Small intestine (tissue), 7 donors: ENCODE measurements around the gene CD83. TPM values are rescaled to one million over a fixed set of nuclear protein-coding genes. Genes with fewer than 3 reads are reported as not detected.
A peak's percentile ranks its signal among the peaks of the same experiment; 100 is the strongest.

ENCODE experiments used
- DNase-seq, 2 donors: peaks; one replicate each; pipeline versions ENCODE4 v3.0.0 to v3.0.0-alpha.2; 2013
- FAIRE-seq: peaks from 2 replicates; lab custom pipeline; 2012; peaks lifted over from hg19 to GRCh38; lab: Jason Lieb, UNC
- H3K27ac ChIP-seq, 3 donors: one replicate each; pipeline ENCODE4 v1.5.1; 2013; ENCODE audit warnings: low read length in 2 of 3, mild to moderate bottlenecking in 2 of 3, control low read depth in 1 of 3, inconsistent platforms in 1 of 3, low read depth in 1 of 3, moderate library complexity in 1 of 3
- H3K27me3 ChIP-seq, 3 donors: one replicate each; pipeline ENCODE4 v1.6.1; 2013; ENCODE audit warnings: low read length in 3 of 3, inconsistent platforms in 1 of 3; ENCODE audit not compliant: control insufficient read depth in 3 of 3, insufficient read depth in 3 of 3
- H3K36me3 ChIP-seq, 3 donors: one replicate each; pipeline ENCODE4 v1.6.1; 2013; ENCODE audit warnings: low read length in 3 of 3, inconsistent platforms in 1 of 3, low read depth in 1 of 3, mild to moderate bottlenecking in 1 of 3, moderate library complexity in 1 of 3; ENCODE audit not compliant: control insufficient read depth in 3 of 3, insufficient read depth in 2 of 3
- H3K4me1 ChIP-seq, 3 donors: one replicate each; pipeline ENCODE4 v1.6.1; 2013; ENCODE audit warnings: low read length in 2 of 3, inconsistent platforms in 1 of 3, low read depth in 1 of 3, mild to moderate bottlenecking in 1 of 3, moderate library complexity in 1 of 3; ENCODE audit not compliant: control insufficient read depth in 3 of 3, insufficient read depth in 2 of 3
- H3K4me3 ChIP-seq, 3 donors: one replicate each; pipeline ENCODE4 v1.5.1; 2013; ENCODE audit warnings: low read length in 3 of 3, control low read depth in 1 of 3, inconsistent platforms in 1 of 3, low read depth in 1 of 3, mild to moderate bottlenecking in 1 of 3, moderate library complexity in 1 of 3
- H3K9me3 ChIP-seq, 2 donors: one replicate each; pipeline ENCODE4 v1.6.1; 2013; ENCODE audit warnings: low read depth in 1 of 2, low read length in 1 of 2; ENCODE audit not compliant: control insufficient read depth in 2 of 2, insufficient read depth in 1 of 2
- WGBS, 3 donors: extraction: QIAGEN DNeasy Blood & Tissue Kit; methylation state at CpG; one replicate each; pipeline ENCODE4 v1.1.7; 2013; 5-methylcytosine and 5-hydroxymethylcytosine counted together
- polyA plus RNA-seq, 4 donors: library from polyadenylated mRNA; stranded (reverse) in 3 of 4; unstranded in 1 of 4; fragments of 200-250 nt in 3 of 4; fragments of 120-200 nt in 1 of 4; gene quantifications; one replicate each; pipeline versions ENCODE4 v1.2.1 to v1.2.3, GENCODE V29; 2013
- donor health status: healthy with polysubstance abuse.
- donor health status: control.
- donor health status: control.
- donor health status: Bipolar disorder and iron deficiency.
- donor health status: healthy.

CD83 gene
- polyA plus RNA-seq, 4 donors: 0.45 to 7.7 (median 1.2) TPM

GRCh38 chr6:14109411-14109826 is 8.2 kb upstream of the CD83 start:
- Histone ChIP-seq H3K36me3 (no peaks in the 10 kb centered on the region), H3K4me1 (no peaks in the 10 kb centered on the region), H3K4me3 (no peak overlapping the region), H3K9me3 (peaks cover 0 to 9% of the 10 kb centered on the region in 2 donors), H3K27ac (no peak overlapping the region), H3K27me3 (peaks cover 0 to 2% (median under 1%) of the 10 kb centered on the region in 3 donors)
- DNase-seq: no peak
- 61 to 75% (median 73%) methylated on average over 4 of the region's 4 CpGs for WGBS, 3 donors
- no peak for FAIRE-seq

- Histone ChIP-seq H3K27me3 (no peaks in the 10 kb centered on the region), H3K27ac (no peak overlapping the region), H3K9me3 (peaks cover 0 to 9% of the 10 kb centered on the region in 2 donors), H3K4me1 (no peaks in the 10 kb centered on the region), H3K36me3 (no peaks in the 10 kb centered on the region), H3K4me3 (no peak overlapping the region)
- 75 to 82% (median 80%) methylated on average over 11 of the region's 11 CpGs for WGBS, 3 donors
- FAIRE-seq (no peak), DNase-seq (no peak)
These were observed 7.4 kb upstream of the CD83 start for GRCh38 chr6:14110001-14110818.

GRCh38 chr6:14113976-14114375 is 3.6 kb upstream of the CD83 start:
- DNase-seq (no peak), FAIRE-seq (no peak)
- Histone ChIP-seq H3K9me3 (no peaks in the 10 kb centered on the region), H3K4me1 (peaks cover 0 to 5% (median 0%) of the 10 kb centered on the region in 3 donors), H3K27ac (no peak overlapping the region), H3K4me3 (no peak overlapping the region), H3K27me3 (no peaks in the 10 kb centered on the region), H3K36me3 (no peaks in the 10 kb centered on the region)
- WGBS, 3 donors: 80 to 92% (median 82%) methylated on average over 1 of the region's 1 CpG

- no peaks in the 10 kb centered on the region for H3K36me3 ChIP-seq
- 16 to 28% (median 19%) methylated on average over 10 of the region's 10 CpGs for WGBS, 3 donors
- FAIRE-seq: no peak
- H3K27ac ChIP-seq: peak overlapping the region in 1 of 3 donors; percentile 30
- H3K9me3 ChIP-seq: no peaks in the 10 kb centered on the region
- peaks cover 0 to 5% (median 0%) of the 10 kb centered on the region in 3 donors for H3K4me1 ChIP-seq
- no peaks in the 10 kb centered on the region for H3K27me3 ChIP-seq
- H3K4me3 ChIP-seq: peak overlapping the region; percentile 53 to 63 (median 53)
- DNase-seq: no peak
These were observed 493 bp downstream of the CD83 start for GRCh38 chr6:14118091-14118439.

- Histone ChIP-seq H3K4me1 (peaks cover 0 to 5% (median 0%) of the 10 kb centered on the region in 3 donors), H3K27ac (no peak overlapping the region), H3K27me3 (no peaks in the 10 kb centered on the region), H3K9me3 (no peaks in the 10 kb centered on the region), H3K36me3 (no peaks in the 10 kb centered on the region), H3K4me3 (peak overlapping the region in 1 of 3 donors; percentile 63)
- 85 to 95% (median 89%) methylated on average over 2 of the region's 2 CpGs for WGBS, 3 donors
- FAIRE-seq (no peak), DNase-seq (no peak)
These were observed 874 bp downstream of the CD83 start for GRCh38 chr6:14118446-14118845.

- no peak overlapping the region for H3K27ac ChIP-seq
These were observed 2.2 kb downstream of the CD83 start for GRCh38 chr6:14119784-14120183.

GRCh38 chr6:14120546-14120945 is 3.0 kb downstream of the CD83 start:
- FAIRE-seq (no peak), DNase-seq (no peak)
- Histone ChIP-seq H3K9me3 (no peaks in the 10 kb centered on the region), H3K4me3 (no peak overlapping the region), H3K4me1 (peaks cover 0 to 5% (median 0%) of the 10 kb centered on the region in 3 donors), H3K27me3 (no peaks in the 10 kb centered on the region), H3K27ac (no peak overlapping the region), H3K36me3 (no peaks in the 10 kb centered on the region)
- WGBS, 3 donors: 83 to 100% (median 86%) methylated on average over 1 of the region's 1 CpG

More at GRCh38 chr6:14119784-14120183, 2.2 kb downstream of the CD83 start:
- peaks cover 0 to 5% (median 0%) of the 10 kb centered on the region in 3 donors for H3K4me1 ChIP-seq
- FAIRE-seq (no peak), DNase-seq (peak in 1 of 2 donors; percentile 16)
- no peaks in the 10 kb centered on the region for H3K36me3 ChIP-seq
- WGBS, 3 donors: 61 to 87% (median 87%) methylated on average over 7 of the region's 7 CpGs
- no peaks in the 10 kb centered on the region for H3K9me3 ChIP-seq
- H3K27me3 ChIP-seq: no peaks in the 10 kb centered on the region
- H3K4me3 ChIP-seq: no peak overlapping the region

GRCh38 chr6:14121936-14122344 is 4.4 kb downstream of the CD83 start:
- Histone ChIP-seq H3K4me1 (peaks cover 0 to 5% (median 0%) of the 10 kb centered on the region in 3 donors), H3K27ac (no peak overlapping the region), H3K9me3 (no peaks in the 10 kb centered on the region), H3K27me3 (no peaks in the 10 kb centered on the region), H3K36me3 (no peaks in the 10 kb centered on the region), H3K4me3 (no peak overlapping the region)
- 74 to 92% (median 80%) methylated on average over 4 of the region's 4 CpGs for WGBS, 3 donors
- FAIRE-seq (no peak), DNase-seq (no peak)
